B cell (primary cell): ENCODE results near the gene TSC22D4. TPM values are rescaled to one million over a fixed set of nuclear protein-coding genes. Genes with fewer than 3 reads are reported as not detected.
"Not testable (repeated sequence)": the region's sequence is repeated elsewhere in the genome, so short reads cannot be mapped to it uniquely, and the experiment has no call there.

Experiments
- ATAC-seq: fragments of 200-7000 bp; cut with Tn5 transposase; one replicate; pipeline ENCODE4 v1.10.0; 2021; ENCODE audit warnings: low read depth, mild to moderate bottlenecking, moderate number of reproducible peaks, moderate library complexity
- CTCF ChIA-PET: fragments of 350-600 bp; sonication (Branson Sonifier 250); formaldehyde crosslinking; loops from one replicate; lab custom pipeline; 2021; ENCODE audit warnings: antibody characterized with exemption, inconsistent platforms; lab: Charles Lee
- POLR2A ChIA-PET: fragments of 350-600 bp; sonication (Branson Sonifier 250); formaldehyde crosslinking; loops from one replicate; lab custom pipeline; 2021; ENCODE audit warnings: antibody characterized with exemption; lab: Charles Lee
- DNase-seq: peaks from one replicate; pipeline ENCODE4 v3.0.0; 2013
- H2AFZ ChIP-seq: 2 replicates; pipeline ENCODE4 v1.6.1; 2012; ENCODE audit warnings: mild to moderate bottlenecking, low read depth, low read length; ENCODE audit not compliant: insufficient read depth, poor library complexity, severe bottlenecking
- H3K27ac ChIP-seq, 2 donors: 1 replicate in 1 of 2; 2 replicates in 1 of 2; pipeline ENCODE4 v1.5.1; 2012 to 2013; ENCODE audit warnings: low read length in 2 of 2, mild to moderate bottlenecking in 2 of 2, moderate library complexity in 1 of 2
- H3K27me3 ChIP-seq, 4 experiments: fragments of 200-600 bp in 1 of 4; sonication (generic) in 1 of 4; replicated peaks in 1 of 4; 1 replicate in 2 of 4; 2 replicates in 2 of 4; pipeline versions ENCODE4 v1.6.1 to v1.7.0; 2013 to 2016; ENCODE audit warnings: low read length in 3 of 4, mild to moderate bottlenecking in 2 of 4, mixed read lengths in 1 of 4, moderate library complexity in 1 of 4; ENCODE audit not compliant: insufficient read depth in 4 of 4, control insufficient read depth in 3 of 4; ENCODE audit errors: control extremely low read depth in 1 of 4
- H3K36me3 ChIP-seq, 2 experiments: replicated peaks in 1 of 2; 1 replicate in 1 of 2; 2 replicates in 1 of 2; pipeline versions ENCODE4 v1.6.1 to v1.7.1; 2013; ENCODE audit warnings: low read length in 1 of 2; ENCODE audit not compliant: insufficient read depth in 2 of 2, control insufficient read depth in 1 of 2; ENCODE audit errors: control extremely low read depth in 1 of 2, extremely low read depth in 1 of 2
- H3K4me1 ChIP-seq, 2 donors: fragments of 200-600 bp in 1 of 2; sonication (generic) in 1 of 2; 1 replicate in 1 of 2; 2 replicates in 1 of 2; pipeline versions ENCODE4 v1.5.1 to v1.6.1; 2013 to 2017; ENCODE audit warnings: low read length in 2 of 2; ENCODE audit not compliant: control insufficient read depth in 2 of 2, insufficient read depth in 2 of 2
- H3K4me2 ChIP-seq: replicated peaks from 2 replicates; pipeline ENCODE3; 2012; ENCODE audit warnings: mild to moderate bottlenecking, low read depth, low read length; ENCODE audit not compliant: poor library complexity, severe bottlenecking
- H3K4me3 ChIP-seq, 5 experiments: fragments of 200-600 bp in 1 of 5; sonication (generic) in 1 of 5; 1 replicate in 3 of 5; 2 replicates in 2 of 5; pipeline versions ENCODE4 v1.5.1 to v1.7.0; 2011 to 2016; ENCODE audit warnings: low read length in 4 of 5, mild to moderate bottlenecking in 4 of 5, low read depth in 2 of 5, control low read depth in 1 of 5, moderate library complexity in 1 of 5; ENCODE audit not compliant: insufficient read depth in 1 of 5; ENCODE audit errors: control extremely low read depth in 1 of 5, extremely low read depth in 1 of 5
- H3K79me2 ChIP-seq: fragments of 200-600 bp; sonication (generic); one replicate; pipeline ENCODE4 v1.6.0; 2016; ENCODE audit warnings: low read length; ENCODE audit not compliant: control insufficient read depth, insufficient read depth
- H3K9ac ChIP-seq: fragments of 200-600 bp; sonication (generic); 2 replicates; pipeline ENCODE4 v1.6.1; 2017; ENCODE audit warnings: mild to moderate bottlenecking, low read length, moderate library complexity
- H3K9me3 ChIP-seq, 3 donors: one replicate each; pipeline versions ENCODE4 v1.6.1 to v1.7.1; 2013; ENCODE audit warnings: low read length in 2 of 3; ENCODE audit not compliant: control insufficient read depth in 2 of 3, insufficient read depth in 1 of 3; ENCODE audit errors: control extremely low read depth in 1 of 3
- H4K20me1 ChIP-seq: 2 replicates; pipeline ENCODE4 v1.6.0; 2012; ENCODE audit warnings: mild to moderate bottlenecking, low read length; ENCODE audit not compliant: insufficient read depth, control insufficient read depth, poor library complexity, severe bottlenecking
- H3K27ac Mint-ChIP-seq: one replicate; pipeline ENCODE4 v1.8.0; 2021; ENCODE audit warnings: mixed read lengths
- H3K27me3 Mint-ChIP-seq: one replicate; pipeline ENCODE4 v1.8.0; 2021; ENCODE audit warnings: mixed read lengths
- H3K4me1 Mint-ChIP-seq: one replicate; pipeline ENCODE4 v1.8.0; 2021; ENCODE audit warnings: mixed read lengths
- H3K4me3 Mint-ChIP-seq: one replicate; pipeline ENCODE4 v1.8.0; 2021; ENCODE audit warnings: mixed read lengths
- H3K9me3 Mint-ChIP-seq: one replicate; pipeline ENCODE4 v1.8.0; 2022; ENCODE audit warnings: mixed read lengths; ENCODE audit not compliant: insufficient read depth
- EZH2 ChIP-seq: IDR thresholded peaks from 2 replicates; pipeline ENCODE4 v1.6.1; 2012; ENCODE audit warnings: borderline replicate concordance, low read depth, mild to moderate bottlenecking, moderate library complexity, low read length; ENCODE audit not compliant: insufficient read depth, poor library complexity, severe bottlenecking
- WGBS: methylation state at CpG from one replicate; pipeline ENCODE4 v1.1.5; 2013; ENCODE audit warnings: missing lambda C conversion rate; ENCODE audit not compliant: insufficient coverage; 5-methylcytosine and 5-hydroxymethylcytosine counted together
- intact Hi-C: fragments of 100-400 bp; cut with micrococcal nuclease; formaldehyde crosslinking; loops from one replicate; pipeline ENCODE4 v1.10.0; 2022
- polyA plus RNA-seq: library from polyadenylated mRNA; depleted of rRNA; stranded (reverse); fragments of >200 nt; gene quantifications from 2 replicates; pipeline ENCODE4 v1.2.3, GENCODE V29; 2012
- total RNA-seq, 2 donors: library from RNA; stranded (reverse); fragments of 120-200 nt in 1 of 2; gene quantifications; 1 replicate in 1 of 2; 2 replicates in 1 of 2; pipeline versions ENCODE4 v1.2.3 to v1.2.4, GENCODE V29; 2013 to 2022
- TF ChIP-seq, protein P1 (sequence below): fragments of 200-600 bp; IDR thresholded peaks from one replicate; pipeline ENCODE4 v1.8.0; 2022; ENCODE audit warnings: antibody characterized with exemption, mild to moderate bottlenecking

TSC22D4 gene
- total and polyA plus RNA-seq, 2 donors (not counting 1 experiment from before 2014, with no cell fraction given): 80.2 to 92.8 TPM

DNA sequence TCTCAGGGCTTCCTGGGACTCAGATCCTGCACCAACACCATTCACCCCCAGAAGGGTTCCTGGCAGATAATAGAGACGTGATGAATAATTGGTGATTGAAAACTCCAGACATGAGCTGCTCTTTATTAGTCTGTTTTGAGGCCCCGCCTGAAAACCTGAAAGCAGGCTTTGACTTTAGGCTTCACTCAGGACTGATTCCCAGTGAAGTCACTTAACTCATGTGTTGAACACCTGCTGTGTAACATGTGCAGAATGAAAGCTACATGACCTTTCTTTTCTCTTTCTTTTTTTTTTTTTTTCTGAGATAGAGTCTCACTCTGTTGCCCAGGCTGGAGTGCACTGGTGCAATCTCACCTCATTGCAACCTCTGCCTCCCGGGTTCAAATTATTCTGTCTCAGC is 23.8 kb downstream of the TSC22D4 start:
- H3K27ac ChIP-seq: no peak overlapping the region
- ATAC-seq (no peak), DNase-seq (no peak)
- H3K36me3 ChIP-seq: peaks cover 0 to 4% of the 10 kb centered on the region in 2 experiments
- 100% methylated on average over 1 of the region's 3 CpGs for WGBS
- H3K4me1 Mint-ChIP-seq: peaks cover 8% of the 10 kb centered on the region
- no peak overlapping the region for H3K4me3 ChIP-seq
- no peak overlapping the region for H3K4me3 Mint-ChIP-seq
- no peak overlapping the region for H3K27ac Mint-ChIP-seq
- no peaks in the 10 kb centered on the region for H3K9me3 ChIP-seq
- H2AFZ ChIP-seq: no peak overlapping the region
- no peak overlapping the region for H3K9ac ChIP-seq
- H3K27me3 ChIP-seq: no peaks in the 10 kb centered on the region
- H3K4me2 ChIP-seq: no peak overlapping the region
- no peaks in the 10 kb centered on the region for H4K20me1 ChIP-seq
- intact Hi-C loops: no loop called here
- peaks cover under 1 to 7% of the 10 kb centered on the region in 2 donors for H3K4me1 ChIP-seq
- TF ChIP-seq EZH2: no peak
- TF ChIP-seq, protein P1, sequence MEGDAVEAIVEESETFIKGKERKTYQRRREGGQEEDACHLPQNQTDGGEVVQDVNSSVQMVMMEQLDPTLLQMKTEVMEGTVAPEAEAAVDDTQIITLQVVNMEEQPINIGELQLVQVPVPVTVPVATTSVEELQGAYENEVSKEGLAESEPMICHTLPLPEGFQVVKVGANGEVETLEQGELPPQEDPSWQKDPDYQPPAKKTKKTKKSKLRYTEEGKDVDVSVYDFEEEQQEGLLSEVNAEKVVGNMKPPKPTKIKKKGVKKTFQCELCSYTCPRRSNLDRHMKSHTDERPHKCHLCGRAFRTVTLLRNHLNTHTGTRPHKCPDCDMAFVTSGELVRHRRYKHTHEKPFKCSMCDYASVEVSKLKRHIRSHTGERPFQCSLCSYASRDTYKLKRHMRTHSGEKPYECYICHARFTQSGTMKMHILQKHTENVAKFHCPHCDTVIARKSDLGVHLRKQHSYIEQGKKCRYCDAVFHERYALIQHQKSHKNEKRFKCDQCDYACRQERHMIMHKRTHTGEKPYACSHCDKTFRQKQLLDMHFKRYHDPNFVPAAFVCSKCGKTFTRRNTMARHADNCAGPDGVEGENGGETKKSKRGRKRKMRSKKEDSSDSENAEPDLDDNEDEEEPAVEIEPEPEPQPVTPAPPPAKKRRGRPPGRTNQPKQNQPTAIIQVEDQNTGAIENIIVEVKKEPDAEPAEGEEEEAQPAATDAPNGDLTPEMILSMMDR: no peak
- ChIA-PET POLR2A (interaction anchor here (0.5 kb wide), 1 partner anchor 262 kb away, joined by 3 read pairs; no protein-coding TSS in a partner anchor), CTCF (interaction anchor here (1.1 to 3.7 kb wide), 6 partner anchors 15 to 132 kb away, joined by 3 to 16 read pairs (median 4); no protein-coding TSS in a partner anchor)
- no peaks in the 10 kb centered on the region for H3K79me2 ChIP-seq
- no peaks in the 10 kb centered on the region for H3K27me3 Mint-ChIP-seq
- H3K9me3 Mint-ChIP-seq: no peaks in the 10 kb centered on the region

DNA sequence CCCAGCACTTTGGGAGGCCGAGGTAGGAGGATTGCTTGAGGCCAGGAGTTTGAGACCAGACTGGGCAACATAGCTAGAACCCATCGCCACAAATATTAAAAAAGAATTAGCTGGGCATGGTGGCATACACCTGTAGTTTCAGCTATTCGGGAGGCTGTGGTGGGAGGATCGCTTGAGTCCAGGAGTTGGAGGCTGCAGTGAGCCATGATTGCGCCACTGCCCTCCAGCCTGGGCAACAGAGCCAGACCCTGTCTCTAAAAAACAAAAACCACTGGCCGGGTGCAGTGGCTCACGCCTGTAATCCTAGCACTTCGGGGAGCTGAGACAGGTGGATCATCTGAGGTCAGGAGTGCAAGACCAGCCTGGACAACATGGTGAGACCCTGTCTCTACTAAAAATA is 25.2 kb downstream of the TSC22D4 start:
- H3K4me1 ChIP-seq, H3K27me3 Mint-ChIP-seq, H3K4me3 ChIP-seq, H3K79me2 ChIP-seq, H3K9me3 ChIP-seq, H3K27ac ChIP-seq, DNase-seq, ATAC-seq, H3K27ac Mint-ChIP-seq, intact Hi-C loops, H3K27me3 ChIP-seq, H3K4me3 Mint-ChIP-seq, H4K20me1 ChIP-seq, H3K4me2 ChIP-seq, H3K36me3 ChIP-seq, H3K9ac ChIP-seq, H2AFZ ChIP-seq, H3K9me3 Mint-ChIP-seq: not testable (repeated sequence)
- ChIA-PET POLR2A (interaction anchor here (0.6 kb wide), 1 partner anchor 22 kb away, joined by 6 read pairs; no protein-coding TSS in a partner anchor), CTCF (interaction anchor here (1.1 to 3.7 kb wide), 6 partner anchors 15 to 135 kb away, joined by 3 to 16 read pairs (median 4); no protein-coding TSS in a partner anchor)
- 95% methylated on average over 5 of the region's 8 CpGs for WGBS
- H3K4me1 Mint-ChIP-seq: peaks cover 11% of the 10 kb centered on the region
